GM18499 (cell line): ENCODE data around the gene TBL3.
"Not testable (repeated sequence)": the region's sequence is repeated elsewhere in the genome, so short reads cannot be mapped to it uniquely, and the experiment has no call there.

ENCODE experiments used
- ATAC-seq: cut with Tn5 transposase; IDR thresholded peaks from one replicate; pipeline ENCODE4 v1.9.1; 2021; ENCODE audit warnings: moderate number of reproducible peaks; ENCODE audit not compliant: insufficient read depth, unreplicated experiment

The TBL3 gene

DNA sequence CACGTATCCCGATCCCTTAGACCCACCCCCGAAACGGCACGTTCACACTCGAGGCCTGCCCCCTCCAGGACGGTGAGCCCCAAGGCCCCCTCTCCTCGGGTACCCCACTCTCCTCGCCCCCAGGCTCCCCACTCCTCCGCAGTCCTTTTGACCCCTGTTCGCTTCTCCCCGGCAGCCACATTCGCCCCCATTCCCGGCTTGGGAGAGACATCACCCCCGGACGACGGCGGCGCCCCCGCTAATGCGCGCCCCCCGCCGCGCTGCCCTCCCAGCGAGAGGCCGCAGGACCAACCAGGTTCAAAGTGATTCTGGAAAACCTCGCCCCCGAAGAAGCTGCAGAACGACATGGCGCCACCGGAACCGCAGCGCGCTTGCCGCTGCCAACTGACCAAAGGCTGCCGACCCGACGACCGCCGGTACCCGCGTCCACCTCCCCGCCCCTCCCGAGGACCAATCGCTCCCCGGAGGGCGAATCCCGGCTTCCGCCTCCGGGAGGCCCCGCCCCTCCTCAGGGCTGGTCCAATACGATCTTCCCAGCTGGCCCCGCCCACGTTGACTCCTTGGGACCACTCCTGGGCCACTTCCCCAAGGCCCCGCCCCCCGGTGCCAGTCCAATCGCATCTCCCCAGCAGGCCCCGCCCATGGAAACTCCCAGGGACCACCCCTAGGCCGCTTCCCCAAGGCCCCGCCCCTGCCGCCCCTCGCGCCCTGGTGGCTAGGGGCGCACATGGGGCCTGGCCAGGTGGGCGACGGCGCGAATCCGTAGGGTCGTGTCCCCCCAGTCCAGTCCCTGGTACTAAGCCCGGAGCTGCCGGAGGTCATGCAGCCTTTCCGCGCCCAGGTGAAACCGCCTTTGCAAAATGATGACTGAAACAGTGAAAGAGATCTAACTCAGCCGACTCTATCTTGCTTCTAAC, 28.8 kb upstream of the TBL3 start, which contains the start of gene MSRB1:
MSRB1 (minus strand) TSS at position 390 of the 917 bp plus-strand sequence; CDS start at position 347, 43 bp downstream.
- ATAC-seq: no peak

- no peak for ATAC-seq
Observed at GRCh38 chr16:1944612-1945199, 27.1 kb upstream of the TBL3 start.

GRCh38 chr16:1945559-1946391, 26.1 kb upstream of the TBL3 start:
- ATAC-seq: no peak

- ATAC-seq: no peak
Observed at GRCh38 chr16:1946495-1947368, 25.1 kb upstream of the TBL3 start.

GRCh38 chr16:1947369-1947670, 24.5 kb upstream of the TBL3 start:
- ATAC-seq: no peak

GRCh38 chr16:1949507-1949906, 22.3 kb upstream of the TBL3 start:
- no peak for ATAC-seq

GRCh38 chr16:1950047-1950446, 21.8 kb upstream of the TBL3 start:
- ATAC-seq: no peak

DNA sequence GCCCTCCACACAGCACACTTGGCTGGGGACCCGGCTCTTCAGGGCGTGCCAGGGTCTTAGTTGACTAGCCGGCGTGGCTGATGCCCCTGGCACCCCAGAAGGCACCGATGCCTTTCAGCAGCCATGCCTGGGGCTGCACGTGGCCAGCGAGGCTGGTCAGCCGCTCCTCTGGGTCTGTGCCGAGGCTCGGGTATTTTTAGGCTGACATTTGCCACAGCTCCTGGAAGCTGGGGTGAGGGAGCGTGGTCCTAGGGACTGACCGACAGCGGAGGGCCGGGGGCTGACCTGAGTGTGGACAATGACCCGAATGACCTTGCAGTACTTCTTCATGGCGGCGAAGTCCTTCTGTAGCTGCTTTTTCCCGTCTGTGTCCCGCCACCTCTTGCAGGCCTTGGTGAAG, 21.3 kb upstream of the TBL3 start:
- no peak for ATAC-seq

DNA sequence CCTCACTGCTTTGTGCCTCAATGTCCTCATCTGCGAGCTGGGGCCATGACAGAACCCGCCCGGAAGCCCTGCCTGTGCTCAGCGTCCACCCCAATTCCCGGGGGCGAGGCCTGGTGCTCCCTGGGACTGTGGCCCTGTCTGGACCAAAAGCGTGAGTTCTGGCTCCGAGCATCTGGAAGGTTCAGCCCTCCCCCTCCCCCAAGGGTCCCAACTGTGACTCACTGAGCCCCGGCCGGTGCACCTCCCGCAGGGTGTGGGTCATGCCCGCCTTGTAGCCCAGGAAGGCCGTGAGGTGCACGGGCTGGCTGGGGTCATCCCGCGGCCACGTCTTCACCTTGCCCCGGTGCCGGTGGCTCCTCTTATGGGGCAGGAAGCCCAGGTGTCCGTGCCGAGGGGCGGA, 18.1 kb upstream of the TBL3 start:
- ATAC-seq: no peak

DNA sequence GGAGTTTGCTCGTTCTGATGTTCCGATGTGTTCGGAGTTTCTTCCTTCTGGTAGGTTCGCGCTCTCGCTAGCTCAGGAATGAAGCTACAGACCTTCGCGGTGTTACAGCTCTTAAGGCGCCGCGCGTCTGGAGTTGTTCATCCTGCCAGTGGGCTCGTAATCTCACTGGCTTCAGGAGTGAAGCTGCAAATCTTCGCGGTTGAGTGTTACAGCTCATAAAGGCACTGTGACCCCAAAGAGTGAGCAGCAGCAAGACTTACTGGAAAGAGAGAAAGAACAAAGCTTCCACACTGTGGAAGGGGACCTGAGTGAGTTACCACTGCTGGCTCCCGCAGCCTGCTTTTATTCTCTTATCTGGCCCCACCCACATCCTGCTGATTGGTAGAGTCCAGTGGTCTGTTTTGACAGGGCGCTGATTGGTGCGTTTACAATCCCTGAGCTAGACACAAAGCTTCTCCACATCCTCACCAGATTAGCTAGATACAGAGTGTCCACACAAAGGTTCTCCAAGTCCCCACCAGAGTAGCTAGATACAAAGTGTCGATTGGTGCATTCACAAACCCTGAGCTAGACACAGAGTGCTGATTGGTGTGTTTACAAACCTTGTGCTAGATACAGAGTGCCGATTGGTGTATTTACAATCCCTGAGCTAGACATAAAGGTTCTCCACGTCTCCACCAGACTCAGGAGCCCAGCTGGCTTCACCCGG, 14.3 kb upstream of the TBL3 start:
- ATAC-seq: not testable (repeated sequence)

DNA sequence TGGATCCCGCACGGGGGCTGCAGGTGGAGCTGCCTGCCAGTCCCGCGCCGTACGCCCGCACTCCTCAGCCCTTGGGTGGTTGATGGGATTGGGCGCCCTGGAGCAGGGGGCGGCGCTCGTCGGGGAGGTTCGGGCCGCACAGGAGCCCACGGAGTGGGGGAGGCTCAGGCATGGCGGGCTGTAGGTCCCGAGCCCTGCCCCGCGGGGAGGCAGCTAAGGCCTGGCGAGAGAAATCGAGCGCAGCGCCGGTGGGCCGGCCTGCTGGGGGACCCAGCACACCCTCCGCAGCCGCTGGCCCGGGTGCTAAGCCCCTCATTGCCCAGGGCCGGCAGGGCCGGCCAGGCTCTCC, 13.7 kb upstream of the TBL3 start:
- not testable (repeated sequence) for ATAC-seq

DNA sequence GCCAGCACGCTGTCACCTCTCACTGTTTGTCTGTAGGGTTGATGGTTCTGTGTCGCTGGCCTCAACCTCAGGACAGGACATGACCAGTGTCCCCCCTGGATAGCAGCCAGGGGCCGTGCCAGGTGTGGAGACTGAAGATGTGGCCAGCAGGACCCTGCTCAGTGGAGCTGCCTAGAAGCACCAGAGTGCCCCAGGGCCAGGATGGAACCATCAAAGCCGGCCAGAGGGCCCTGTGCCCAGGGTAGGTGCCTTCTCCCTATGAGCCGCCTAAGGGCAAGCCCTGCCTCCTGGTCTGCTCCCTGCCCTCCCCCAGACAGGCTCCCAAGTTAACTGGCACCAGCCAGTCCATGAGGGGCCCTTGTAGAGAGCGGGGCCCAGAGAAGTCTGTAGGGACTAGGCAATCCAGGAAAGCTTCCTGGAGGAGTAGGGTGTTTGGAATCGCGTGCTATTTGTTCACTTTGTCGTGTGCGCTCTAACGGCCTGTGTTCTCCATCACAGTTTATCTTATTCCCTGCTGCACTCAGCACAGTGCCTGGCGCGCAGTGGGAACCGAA, 13.1 kb upstream of the TBL3 start:
- ATAC-seq: no peak

DNA sequence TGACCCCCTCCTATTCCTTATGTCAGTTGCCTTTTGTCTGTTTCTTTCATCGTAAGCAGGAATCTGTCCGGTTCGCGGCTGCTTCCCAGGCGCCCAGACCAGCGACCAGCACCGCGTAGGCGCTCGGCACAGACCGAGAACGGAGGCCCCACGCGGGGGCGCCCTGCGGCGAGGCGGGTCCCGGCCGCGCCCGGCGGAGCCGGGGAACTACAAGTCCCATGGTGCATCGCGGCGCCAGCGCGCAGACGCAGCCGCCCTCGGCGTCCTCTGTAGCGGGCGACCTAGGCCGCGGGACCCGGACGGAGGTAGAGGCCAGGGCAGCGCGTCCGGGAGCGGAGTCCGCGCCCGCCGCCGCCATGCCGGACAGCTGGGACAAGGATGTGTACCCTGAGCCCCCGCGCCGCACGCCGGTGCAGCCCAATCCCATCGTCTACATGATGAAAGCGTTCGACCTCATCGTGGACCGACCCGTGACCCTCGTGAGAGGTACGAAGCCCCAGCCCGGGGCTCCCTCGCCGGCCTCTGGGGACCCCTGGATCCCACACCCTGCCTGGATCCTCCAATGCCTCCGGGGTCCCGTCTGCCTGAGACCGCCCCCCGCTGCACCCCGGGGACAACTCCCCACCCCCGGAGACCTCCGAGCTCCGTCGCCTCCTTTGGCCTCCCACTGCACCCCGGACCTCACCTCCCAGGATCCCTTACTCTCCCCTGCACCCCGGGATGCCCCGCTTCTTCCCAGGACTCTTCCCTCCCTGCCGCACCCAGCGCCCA, 12.4 kb upstream of the TBL3 start, which contains the start of gene NDUFB10:
NDUFB10 (plus strand) TSS at position 270 of the 771 bp plus-strand sequence; CDS start at position 357, 87 bp downstream.
- ATAC-seq: no peak

DNA sequence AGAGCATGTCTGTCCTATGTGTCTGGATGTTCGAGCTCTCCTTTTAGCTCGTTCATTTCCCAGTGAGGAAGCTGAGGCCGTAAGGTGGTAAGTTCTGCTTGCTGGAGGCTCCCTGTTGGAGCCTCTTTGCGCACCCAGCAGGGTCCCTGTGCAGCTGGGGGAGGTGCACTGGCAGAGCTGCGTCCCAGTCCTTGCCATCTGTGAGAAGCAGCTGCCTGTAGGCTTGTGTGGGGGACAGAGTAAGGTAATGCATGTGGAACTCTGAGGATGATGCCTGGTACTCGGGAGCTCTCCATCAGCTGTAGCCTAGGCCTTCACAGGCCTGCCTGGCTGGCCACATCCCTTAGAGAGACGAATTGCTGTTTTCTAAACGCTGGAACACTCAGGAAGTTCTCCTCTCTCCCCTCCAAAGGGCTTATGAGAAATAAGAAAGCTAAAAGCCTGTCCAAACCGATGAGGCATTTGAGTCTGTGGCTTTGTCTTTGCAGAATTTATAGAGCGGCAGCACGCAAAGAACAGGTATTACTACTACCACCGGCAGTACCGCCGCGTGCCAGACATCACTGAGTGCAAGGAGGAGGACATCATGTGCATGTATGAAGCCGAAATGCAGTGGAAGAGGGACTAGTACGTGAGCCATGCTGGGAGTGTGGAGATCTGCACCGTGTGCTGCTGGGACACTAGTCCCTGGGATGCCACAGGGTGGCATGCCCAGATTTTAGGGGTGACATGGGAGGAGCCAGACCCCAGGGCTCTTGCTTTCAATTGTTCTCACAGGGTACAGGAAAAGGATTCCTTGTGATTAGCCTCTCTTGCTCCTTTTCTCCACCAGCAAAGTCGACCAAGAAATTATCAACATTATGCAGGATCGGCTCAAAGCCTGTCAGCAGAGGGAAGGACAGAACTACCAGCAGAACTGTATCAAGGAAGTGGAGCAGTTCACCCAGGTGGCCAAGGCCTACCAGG, 10.9 kb upstream of the TBL3 start:
- no peak for ATAC-seq

DNA sequence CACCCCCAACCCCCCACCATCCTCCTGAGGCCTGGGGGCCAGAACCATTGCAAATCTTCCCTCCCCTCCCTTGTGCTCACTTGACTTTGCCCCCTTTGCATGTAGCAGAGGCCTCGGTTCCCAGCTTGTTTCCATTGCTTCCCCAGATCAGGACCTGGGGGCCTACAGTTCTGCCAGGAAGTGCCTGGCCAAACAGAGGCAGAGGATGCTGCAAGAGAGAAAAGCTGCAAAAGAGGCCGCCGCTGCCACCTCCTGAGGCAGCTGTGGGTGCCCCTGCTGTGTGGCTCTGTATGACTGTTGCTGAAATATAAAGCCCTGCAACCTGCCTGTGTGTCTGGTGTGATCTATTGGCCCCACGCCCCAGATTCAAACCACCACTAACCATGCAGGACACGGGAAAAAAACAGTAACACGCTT, 10.2 kb upstream of the TBL3 start:
- ATAC-seq: no peak

GRCh38 chr16:1962161-1963153, 9.4 kb upstream of the TBL3 start:
- ATAC-seq: not testable (repeated sequence)
